ENCODE measurements around the gene DYRK4. TPM values are rescaled to one million over a fixed set of nuclear protein-coding genes. Genes with fewer than 3 reads are reported as not detected.

DYRK4 gene
- total and polyA plus RNA-seq, 2 of the 13 experiments (the other 11 are each of a cell fraction or from before 2014, with no cell fraction given) = 29.4 to 40.2 TPM

GRCh38 chr12:4604684-4605193, 42.7 kb downstream of the DYRK4 start (continued):
- no peak for TF ChIP-seq ZNF280D (CRISPR knock-in tag; IDR thresholded peaks at IDR 0.05)
- no peak for TF ChIP-seq GLI4 (CRISPR knock-in tag; IDR thresholded peaks at IDR 0.05; ENCODE audit: borderline replicate concordance)
- no peak for TF ChIP-seq PAF1 (CRISPR knock-in tag; IDR thresholded peaks at IDR 0.05)
- TF ChIP-seq BCL6 (CRISPR knock-in tag; IDR thresholded peaks at IDR 0.05) = no peak
- no peak for TF ChIP-seq KDM3A (CRISPR knock-in tag; IDR thresholded peaks at IDR 0.05; ENCODE audit: low read depth)
- peak; percentile 25; the same call in 1 of the 2 replicates for TF ChIP-seq SMC3 (IDR thresholded peaks at IDR 0.05; ENCODE audit: low read length)
- no peak for TF ChIP-seq ZNF362 (CRISPR knock-in tag; IDR thresholded peaks at IDR 0.05; ENCODE audit: borderline replicate concordance)
- no peak for TF ChIP-seq HNF4G (IDR thresholded peaks at IDR 0.05; ENCODE audit: borderline replicate concordance, low read depth, low read length)
- no peak for TF ChIP-seq HNF4G (CRISPR knock-in tag; IDR thresholded peaks at IDR 0.05; ENCODE audit: borderline replicate concordance, low read depth)
- peak; percentile 65; the same call in 1 of the 2 replicates for TF ChIP-seq FOXC1 (CRISPR knock-in tag; IDR thresholded peaks at IDR 0.05; ENCODE audit: borderline replicate concordance)
- TF ChIP-seq RBM22 (optimal IDR thresholded peaks at IDR 0.05; ENCODE audit: low read length) = no peak
- no peak for TF ChIP-seq SMAD9 (CRISPR knock-in tag; IDR thresholded peaks at IDR 0.05)
- no peak for TF ChIP-seq ZBTB8A (CRISPR knock-in tag; IDR thresholded peaks at IDR 0.05; ENCODE audit: borderline replicate concordance, low read depth)
- TF ChIP-seq ARNT (IDR thresholded peaks at IDR 0.05) = no peak
- no peak for TF ChIP-seq SAFB2 (CRISPR knock-in tag; IDR thresholded peaks at IDR 0.05; ENCODE audit: borderline replicate concordance, low read depth)
- TF ChIP-seq ZSCAN12 (CRISPR knock-in tag; IDR thresholded peaks at IDR 0.05) = no peak
- TF ChIP-seq PCBP1 (IDR thresholded peaks at IDR 0.05; ENCODE audit: borderline replicate concordance, low read depth, low read length) = no peak
- TF ChIP-seq SSRP1 (CRISPR knock-in tag; IDR thresholded peaks at IDR 0.05) = no peak
- no peak for TF ChIP-seq ZNF724P (CRISPR knock-in tag; IDR thresholded peaks at IDR 0.05; ENCODE audit: borderline replicate concordance)
- TF ChIP-seq EED (CRISPR knock-in tag; IDR thresholded peaks at IDR 0.05) = no peak
- no peak for TF ChIP-seq ZNF652 (CRISPR knock-in tag; IDR thresholded peaks at IDR 0.05; ENCODE audit: borderline replicate concordance, low read depth)
- TF ChIP-seq CAMTA2 (CRISPR knock-in tag; IDR thresholded peaks at IDR 0.05; ENCODE audit: borderline replicate concordance) = no peak
- TF ChIP-seq IKZF5 (CRISPR knock-in tag; IDR thresholded peaks at IDR 0.05) = peak; percentile 62
- TF ChIP-seq ZSCAN5A (CRISPR knock-in tag; IDR thresholded peaks at IDR 0.05; ENCODE audit: borderline replicate concordance) = no peak
- no peak for TF ChIP-seq HNF4A (CRISPR knock-in tag; IDR thresholded peaks at IDR 0.05)
- no peak for TF ChIP-seq SRY (CRISPR knock-in tag; IDR thresholded peaks at IDR 0.05)
- TF ChIP-seq ZMYM3 (CRISPR knock-in tag; IDR thresholded peaks at IDR 0.05) = no peak
